NT2/D1 (cell line): ENCODE measurements around the gene KDM4F.

Source experiments
- SUZ12 ChIP-seq: IDR thresholded peaks from 2 replicates; pipeline ENCODE4 v1.6.1; 2011; ENCODE audit not compliant: insufficient read length, insufficient read depth; ENCODE audit errors: extremely low read depth
- YY1 ChIP-seq: IDR thresholded peaks from 2 replicates; pipeline ENCODE4 v1.6.1; 2011; ENCODE audit not compliant: insufficient read length, insufficient read depth
- ZNF274 ChIP-seq: IDR thresholded peaks from 2 replicates; pipeline ENCODE4 v1.6.1; 2011; ENCODE audit warnings: mild to moderate bottlenecking, low read depth, low read length

DNA sequence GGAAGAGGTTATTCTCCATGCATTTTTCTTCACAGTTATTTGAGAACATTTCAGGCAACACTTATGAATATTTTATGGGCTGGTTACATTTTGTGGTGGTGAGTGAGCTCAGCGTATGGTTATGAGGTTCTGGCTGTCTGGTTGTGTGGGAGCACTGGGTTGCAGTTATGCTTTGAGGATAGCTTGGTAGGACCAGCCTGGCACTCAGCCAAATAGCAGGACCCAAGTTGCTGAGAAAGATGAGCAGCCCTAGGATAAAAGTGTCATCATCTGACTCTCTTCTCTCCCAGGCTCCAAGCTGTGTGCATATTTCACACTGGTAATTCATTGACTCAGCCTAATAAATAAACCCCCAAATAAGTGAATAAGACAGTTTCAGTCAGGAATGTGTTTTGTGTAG lies 9.4 kb downstream of the KDM4F start:
- TF ChIP-seq ZNF274 = no peak
- no peak for TF ChIP-seq YY1
- no peak for TF ChIP-seq SUZ12
